CD4-positive, alpha-beta T cell treated with Interleukin-2 at 100 ng/mL for 4 hours (primary cell): ENCODE measurements around the gene SMIM23.

Experiments
- DNase-seq: peaks from one replicate; pipeline ENCODE4 v3.0.0-alpha.2; 2020; ENCODE audit warnings: low spot score

Gene SMIM23

DNA sequence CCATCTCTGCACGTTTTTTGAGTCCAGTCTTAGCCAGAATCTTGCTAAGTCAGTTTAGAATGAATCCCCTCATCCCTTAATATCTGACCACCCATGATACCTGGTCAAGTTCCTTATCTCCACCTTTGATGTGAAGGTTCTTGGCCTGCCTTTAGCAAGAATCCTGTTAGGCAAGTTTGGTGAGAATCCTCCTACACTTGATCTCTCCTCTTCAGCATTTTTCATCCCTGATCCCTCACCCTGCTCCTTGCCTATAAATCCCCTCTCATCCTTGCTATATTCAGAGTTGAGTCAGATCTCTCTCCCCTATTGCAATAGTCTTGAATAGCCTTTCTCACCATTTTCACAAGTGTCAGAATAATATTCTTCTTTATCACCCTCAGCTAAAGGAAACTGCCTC is 31.0 kb downstream of the SMIM23 start:
- DNase-seq: no peak

DNA sequence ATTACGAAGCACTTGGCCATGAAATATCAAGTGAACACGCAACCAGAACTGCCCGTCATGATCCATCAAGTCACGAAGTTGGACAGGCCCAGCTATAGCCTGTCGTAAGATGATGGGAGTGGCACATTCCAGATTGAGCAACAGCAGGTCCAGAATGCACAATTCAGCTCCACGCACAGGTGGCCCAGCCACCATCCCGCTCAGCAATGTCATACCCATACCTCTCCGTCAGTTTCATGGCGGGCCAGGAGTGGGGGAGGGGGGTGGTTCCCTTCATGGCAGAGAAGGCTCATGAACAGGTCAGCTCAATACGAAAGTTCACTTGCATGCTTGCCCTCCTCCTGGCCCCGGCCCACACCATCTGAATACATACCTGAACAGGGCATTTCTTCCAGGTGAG is 34.9 kb downstream of the SMIM23 start:
- no peak for DNase-seq

GRCh38 chr5:171821286-171821685 is 35.7 kb downstream of the SMIM23 start:
- no peak for DNase-seq

- no peak for DNase-seq
These were observed 37.7 kb downstream of the SMIM23 start for GRCh38 chr5:171823269-171823668.

DNA sequence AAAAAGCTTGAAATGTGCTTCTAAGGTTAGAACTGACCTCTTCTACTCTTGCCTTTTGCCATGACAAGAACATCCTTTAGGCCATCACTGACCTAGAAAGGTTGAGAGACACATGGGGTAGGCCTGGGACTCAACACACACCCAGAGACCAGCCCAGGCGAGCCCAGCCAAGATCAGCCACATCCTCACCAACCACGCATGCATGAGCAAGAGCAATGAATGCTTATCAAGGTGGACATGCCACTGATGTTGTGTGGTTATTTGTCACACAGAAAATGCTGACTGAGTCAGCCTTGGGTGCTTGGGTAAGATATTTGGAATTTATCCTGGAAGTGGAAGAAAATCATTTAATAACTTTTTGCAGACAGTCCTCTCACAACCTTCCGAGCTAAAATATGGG is 39.4 kb downstream of the SMIM23 start:
- no peak for DNase-seq

- DNase-seq: no peak
These were observed 40.5 kb downstream of the SMIM23 start for GRCh38 chr5:171826132-171826531.

DNA sequence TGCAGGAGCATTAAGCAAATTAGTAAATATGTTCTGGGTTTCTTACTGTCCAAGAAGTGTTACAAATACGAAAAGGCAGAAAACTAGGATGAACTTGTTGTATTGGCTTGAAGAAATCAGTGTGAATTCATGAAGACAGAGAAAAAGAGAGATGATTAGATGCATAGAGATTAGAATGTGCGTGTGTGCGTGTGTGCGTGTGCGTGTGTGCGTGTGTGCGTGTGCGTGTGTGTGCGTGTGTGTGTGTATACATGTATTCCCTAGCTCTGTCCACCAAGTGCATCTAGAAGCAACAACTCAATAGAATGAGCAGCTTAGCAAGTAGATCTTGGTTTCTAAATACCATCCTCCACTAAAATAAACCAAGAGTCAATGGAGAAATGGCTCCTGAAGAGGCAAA is 41.5 kb downstream of the SMIM23 start:
- no peak for DNase-seq

DNA sequence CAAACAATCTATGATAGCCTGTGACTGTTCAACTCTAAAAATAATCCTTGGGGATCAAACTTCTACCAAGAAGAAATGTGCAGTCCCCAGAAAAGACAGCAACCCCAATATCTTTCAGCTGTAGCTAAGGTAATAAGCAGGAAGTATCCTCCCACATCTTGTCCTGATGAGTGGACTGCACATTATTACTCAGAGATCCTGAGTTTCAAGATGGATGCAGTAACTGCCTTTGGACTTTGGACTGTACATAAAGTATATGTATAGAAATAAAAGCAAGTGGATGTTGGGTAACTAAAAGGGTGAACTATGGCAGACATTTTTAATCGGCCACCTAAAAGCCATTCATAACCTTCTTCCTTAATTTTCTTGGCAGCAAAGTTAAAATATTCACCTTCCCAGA is 45.1 kb downstream of the SMIM23 start:
- no peak for DNase-seq

DNA sequence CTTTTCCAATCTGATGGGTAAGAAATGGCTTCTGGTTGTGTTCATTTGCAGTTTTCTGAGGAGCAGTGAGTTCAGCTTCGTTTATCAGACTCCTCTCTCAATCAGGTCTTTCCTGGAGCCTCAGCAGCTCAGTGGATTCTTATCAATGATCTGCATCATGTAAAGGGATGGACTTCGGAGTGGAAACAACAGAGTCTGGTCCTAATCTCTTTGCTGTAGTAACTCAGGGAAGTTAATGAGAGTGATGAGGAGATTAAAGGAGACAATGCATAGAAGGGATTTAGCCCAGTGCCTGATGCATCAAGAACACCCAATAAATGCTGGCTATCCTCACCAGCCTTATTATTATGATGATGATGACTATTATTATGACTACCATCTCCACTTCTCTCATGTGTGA is 47.2 kb downstream of the SMIM23 start:
- no peak for DNase-seq

DNA sequence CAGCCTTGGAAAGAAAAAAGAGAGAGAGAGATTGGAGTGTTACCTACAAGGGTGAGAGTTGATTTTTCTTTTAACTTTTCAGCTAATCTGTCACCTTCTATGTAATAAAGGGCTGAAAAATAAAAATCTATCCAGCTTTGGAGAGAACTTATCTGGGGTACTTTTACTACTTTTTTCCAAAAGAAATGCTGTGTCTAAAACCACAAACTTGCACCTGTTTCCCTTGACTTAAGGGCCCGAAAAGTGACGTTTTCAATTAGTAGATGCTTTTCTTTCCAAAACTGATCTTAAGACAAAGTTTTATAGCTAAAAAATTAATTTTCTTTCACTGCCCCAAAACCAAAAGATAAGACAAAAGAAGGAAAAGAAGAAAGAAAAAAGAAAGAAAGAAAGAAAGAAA is 48.8 kb downstream of the SMIM23 start:
- no peak for DNase-seq

GRCh38 chr5:171835066-171835465 is 49.4 kb downstream of the SMIM23 start:
- DNase-seq: no peak

DNA sequence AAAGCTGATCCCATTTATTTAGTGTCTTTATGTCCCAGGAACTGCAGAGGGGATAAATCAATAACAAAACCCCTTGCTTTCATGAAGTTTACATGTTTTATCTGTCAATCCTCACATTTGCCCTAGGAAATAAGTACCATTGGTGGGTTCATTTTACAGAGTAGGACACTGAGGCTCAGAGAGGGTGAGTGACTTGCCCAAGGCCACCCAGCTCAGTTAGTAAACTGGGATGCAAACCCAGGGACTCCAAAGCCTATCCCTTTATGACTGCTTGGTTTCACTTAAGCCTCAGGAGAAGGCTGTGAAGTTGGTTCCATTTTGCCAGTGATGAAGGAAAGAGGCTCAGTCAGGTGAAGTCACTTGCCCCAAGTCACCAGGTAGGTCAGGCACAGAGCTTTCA is 51.9 kb downstream of the SMIM23 start:
- DNase-seq: no peak

- DNase-seq: no peak
These were observed 52.4 kb downstream of the SMIM23 start for GRCh38 chr5:171838066-171838465.

DNA sequence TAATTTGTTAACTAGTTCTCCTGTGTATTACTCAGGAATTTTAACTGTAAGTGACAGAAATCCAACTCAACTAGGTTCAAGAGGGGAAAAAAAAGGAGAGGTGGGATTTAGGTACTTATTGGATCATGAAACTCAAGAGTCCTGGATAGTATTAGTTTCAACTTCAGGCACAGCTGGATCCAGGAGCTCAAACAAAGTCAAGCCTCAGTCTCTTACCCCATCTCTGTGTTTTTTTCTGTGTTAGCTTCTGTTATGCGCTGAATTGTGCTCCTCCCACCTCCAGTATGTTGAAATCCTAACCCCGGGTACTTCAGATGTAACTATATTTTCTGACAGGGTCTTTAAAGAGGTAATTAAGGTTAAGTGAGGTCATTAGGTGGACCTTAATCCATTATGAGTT is 53.5 kb downstream of the SMIM23 start:
- no peak for DNase-seq

DNA sequence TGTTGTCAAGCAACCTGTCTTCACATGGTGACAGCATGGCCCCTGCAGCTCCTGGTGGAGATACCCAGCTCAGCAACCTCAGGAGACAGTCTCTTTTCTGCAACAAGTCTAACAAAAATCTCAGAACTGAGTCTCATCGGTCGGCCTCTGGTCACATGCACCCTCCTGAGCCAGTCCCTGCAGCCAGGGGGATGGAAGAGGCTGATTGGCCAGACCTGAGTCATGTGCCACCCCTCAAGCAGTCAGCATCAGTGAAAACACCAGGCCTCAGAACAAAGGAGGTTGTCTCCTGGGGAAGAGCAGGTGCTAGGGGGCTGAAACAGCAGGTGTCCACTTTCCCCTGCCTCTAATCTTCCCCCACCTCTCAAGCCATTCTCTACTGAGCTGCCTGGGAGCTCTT is 54.4 kb downstream of the SMIM23 start:
- no peak for DNase-seq
